ENCODE measurements around the gene TPI1.

DNA sequence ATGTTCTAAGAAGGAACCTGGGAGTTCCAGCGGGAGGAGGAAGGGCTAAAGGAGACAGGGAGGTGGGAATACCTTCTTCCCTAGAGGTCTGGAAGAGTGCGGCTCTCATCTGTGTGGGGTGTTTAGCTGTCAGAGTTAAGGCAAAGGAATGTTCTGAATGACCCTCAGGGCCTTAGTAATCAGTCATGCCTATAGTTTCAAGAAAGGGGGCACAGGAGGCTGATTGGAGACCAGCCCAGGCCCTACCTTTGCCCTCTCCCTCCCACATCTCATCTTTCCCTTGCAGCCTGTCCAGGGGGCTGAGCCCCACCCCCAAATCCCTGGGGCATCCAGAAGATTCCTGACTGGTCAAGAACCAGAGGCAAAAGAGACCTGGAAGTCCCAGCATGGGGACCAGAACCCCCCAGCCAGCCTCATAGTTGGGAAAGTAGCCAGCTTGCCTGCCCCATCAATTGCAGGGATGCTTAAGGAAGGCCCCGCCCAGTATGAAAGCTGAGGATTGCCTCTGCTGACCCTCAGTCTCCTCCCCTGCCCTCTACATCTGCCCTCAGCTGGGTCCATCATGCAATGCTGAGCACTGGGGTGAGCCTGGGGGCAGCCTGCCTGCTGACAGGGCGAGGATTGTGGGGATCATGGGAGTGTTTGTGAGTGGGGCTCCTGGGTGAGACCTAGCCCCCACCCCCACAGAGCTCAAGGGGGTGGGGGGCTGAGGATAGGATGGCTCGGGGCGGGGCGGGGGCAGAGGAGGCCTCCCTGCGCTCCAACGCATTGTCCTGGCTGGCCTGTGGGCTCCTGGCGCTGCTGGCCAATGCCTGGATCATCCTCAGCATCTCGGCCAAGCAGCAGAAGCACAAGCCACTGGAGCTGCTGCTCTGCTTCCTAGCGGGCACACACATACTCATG is 43.9 kb upstream of the TPI1 start:
- no peak for TF ChIP-seq NFIC (IDR thresholded peaks at IDR 0.05; ENCODE audit: borderline replicate concordance)
- TF ChIP-seq, protein P1, sequence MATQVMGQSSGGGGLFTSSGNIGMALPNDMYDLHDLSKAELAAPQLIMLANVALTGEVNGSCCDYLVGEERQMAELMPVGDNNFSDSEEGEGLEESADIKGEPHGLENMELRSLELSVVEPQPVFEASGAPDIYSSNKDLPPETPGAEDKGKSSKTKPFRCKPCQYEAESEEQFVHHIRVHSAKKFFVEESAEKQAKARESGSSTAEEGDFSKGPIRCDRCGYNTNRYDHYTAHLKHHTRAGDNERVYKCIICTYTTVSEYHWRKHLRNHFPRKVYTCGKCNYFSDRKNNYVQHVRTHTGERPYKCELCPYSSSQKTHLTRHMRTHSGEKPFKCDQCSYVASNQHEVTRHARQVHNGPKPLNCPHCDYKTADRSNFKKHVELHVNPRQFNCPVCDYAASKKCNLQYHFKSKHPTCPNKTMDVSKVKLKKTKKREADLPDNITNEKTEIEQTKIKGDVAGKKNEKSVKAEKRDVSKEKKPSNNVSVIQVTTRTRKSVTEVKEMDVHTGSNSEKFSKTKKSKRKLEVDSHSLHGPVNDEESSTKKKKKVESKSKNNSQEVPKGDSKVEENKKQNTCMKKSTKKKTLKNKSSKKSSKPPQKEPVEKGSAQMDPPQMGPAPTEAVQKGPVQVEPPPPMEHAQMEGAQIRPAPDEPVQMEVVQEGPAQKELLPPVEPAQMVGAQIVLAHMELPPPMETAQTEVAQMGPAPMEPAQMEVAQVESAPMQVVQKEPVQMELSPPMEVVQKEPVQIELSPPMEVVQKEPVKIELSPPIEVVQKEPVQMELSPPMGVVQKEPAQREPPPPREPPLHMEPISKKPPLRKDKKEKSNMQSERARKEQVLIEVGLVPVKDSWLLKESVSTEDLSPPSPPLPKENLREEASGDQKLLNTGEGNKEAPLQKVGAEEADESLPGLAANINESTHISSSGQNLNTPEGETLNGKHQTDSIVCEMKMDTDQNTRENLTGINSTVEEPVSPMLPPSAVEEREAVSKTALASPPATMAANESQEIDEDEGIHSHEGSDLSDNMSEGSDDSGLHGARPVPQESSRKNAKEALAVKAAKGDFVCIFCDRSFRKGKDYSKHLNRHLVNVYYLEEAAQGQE (IDR thresholded peaks at IDR 0.05; ENCODE audit: low read depth, low read length): no peak
- TF ChIP-seq, protein P2, sequence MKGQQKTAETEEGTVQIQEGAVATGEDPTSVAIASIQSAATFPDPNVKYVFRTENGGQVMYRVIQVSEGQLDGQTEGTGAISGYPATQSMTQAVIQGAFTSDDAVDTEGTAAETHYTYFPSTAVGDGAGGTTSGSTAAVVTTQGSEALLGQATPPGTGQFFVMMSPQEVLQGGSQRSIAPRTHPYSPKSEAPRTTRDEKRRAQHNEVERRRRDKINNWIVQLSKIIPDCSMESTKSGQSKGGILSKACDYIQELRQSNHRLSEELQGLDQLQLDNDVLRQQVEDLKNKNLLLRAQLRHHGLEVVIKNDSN (IDR thresholded peaks at IDR 0.05; ENCODE audit: borderline replicate concordance, low read depth): no peak

Data from SK-N-SH (cell line).